ENCODE measurements around the gene CD6.

- TF ChIP-seq POLR2AphosphoS5 (IDR thresholded peaks at IDR 0.05; ENCODE audit: low read depth, low read length) (no peak), POLR2A (IDR thresholded peaks at IDR 0.05; ENCODE audit: low read depth, low read length) (no peak), TAF1 (IDR thresholded peaks at IDR 0.05; ENCODE audit: borderline replicate concordance, low read depth, low read length) (no peak)
Observed at GRCh38 chr11:60970369-60970774, 1.1 kb upstream of the CD6 start.
